ENCODE results near the gene PPM1K.

PPM1K gene

GRCh38 chr4:88219099-88219498, 65.3 kb downstream of the PPM1K start:
- Histone ChIP-seq H3K27me3 (replicated peaks in 2 of 5; ENCODE audit: control insufficient read depth in 4 of 5, insufficient read depth in 5 of 5, low read length in 4 of 5) (no peaks in the 10 kb centered on the region), H3K4me3 (ENCODE audit: control insufficient read depth in 1 of 7, extremely low read depth in 1 of 7, insufficient read depth in 4 of 7, low read depth in 2 of 7, low read length in 6 of 7) (no peak overlapping the region), H3K27ac (ENCODE audit: insufficient read depth in 1 of 2, low read depth in 1 of 2, low read length in 2 of 2, poor library complexity in 1 of 2, severe bottlenecking in 2 of 2) (no peak overlapping the region), H3K9me3 (ENCODE audit: control extremely low read depth in 1 of 5, control insufficient read depth in 4 of 5, insufficient read depth in 2 of 5, low read depth in 1 of 5, low read length in 4 of 5) (peaks cover 0 to 6% (median 0%) of the 10 kb centered on the region in 5 experiments), H3K4me1 (ENCODE audit: control extremely low read depth in 1 of 4, control insufficient read depth in 4 of 4, insufficient read depth in 4 of 4, low read length in 3 of 4) (no peaks in the 10 kb centered on the region), H3K36me3 (ENCODE audit: control insufficient read depth in 4 of 4, insufficient read depth in 4 of 4, low read length in 3 of 4) (no peaks in the 10 kb centered on the region)
- CTCF ChIA-PET: interaction anchor here (0.7 to 15.9 kb wide), 12 partner anchors 9 to 295 kb away, joined by 3 to 228 read pairs (median 4); partner anchors contain the start of genes HERC5, PPM1K and PYURF
- 0% methylated on average over 2 of the region's 5 CpGs for WGBS (ENCODE audit: insufficient coverage)
- POLR2A ChIA-PET: no interaction called here
- DNase-seq: peak; percentile 61 to 83 (median 78)

DNA sequence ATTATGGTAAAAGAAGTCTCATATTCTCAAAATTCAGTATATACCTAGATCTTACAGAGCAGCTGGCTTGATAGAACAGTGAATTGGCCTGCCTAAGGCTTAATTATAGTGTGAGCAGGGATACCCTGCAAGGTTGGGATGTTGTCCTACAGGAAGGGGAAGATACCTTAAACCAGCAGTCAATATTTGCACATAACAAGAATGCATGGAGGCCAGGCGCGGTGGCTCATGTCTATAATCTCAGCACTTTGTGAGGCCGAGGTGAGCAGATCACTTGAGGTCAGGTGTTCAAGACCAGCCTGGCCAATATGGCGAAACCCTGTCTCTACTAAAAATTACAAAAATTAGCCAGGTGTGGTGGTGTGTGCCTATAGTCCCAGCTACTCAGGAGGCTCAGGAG, 67.2 kb downstream of the PPM1K start:
- ChIA-PET POLR2A (no interaction called here), CTCF (interaction anchor here (0.7 to 15.9 kb wide), 6 partner anchors 10 to 296 kb away, joined by 3 to 228 read pairs (median 4); partner anchors contain the start of gene PYURF)
- DNase-seq: no peak
- no peaks in the 10 kb centered on the region for H3K27me3 ChIP-seq (replicated peaks in 2 of 5; ENCODE audit: control insufficient read depth in 4 of 5, insufficient read depth in 5 of 5, low read length in 4 of 5)
- 100% methylated on average over 3 of the region's 4 CpGs for WGBS (ENCODE audit: insufficient coverage)
- H3K4me1 ChIP-seq (ENCODE audit: control extremely low read depth in 1 of 4, control insufficient read depth in 4 of 4, insufficient read depth in 4 of 4, low read length in 3 of 4): peaks cover 0 to 12% (median 5%) of the 10 kb centered on the region in 4 experiments
- no peak overlapping the region for H3K4me3 ChIP-seq (ENCODE audit: control insufficient read depth in 1 of 7, extremely low read depth in 1 of 7, insufficient read depth in 4 of 7, low read depth in 2 of 7, low read length in 6 of 7)
- peaks cover 0 to 6% (median 0%) of the 10 kb centered on the region in 5 experiments for H3K9me3 ChIP-seq (ENCODE audit: control extremely low read depth in 1 of 5, control insufficient read depth in 4 of 5, insufficient read depth in 2 of 5, low read depth in 1 of 5, low read length in 4 of 5)
- no peak overlapping the region for H3K27ac ChIP-seq (ENCODE audit: insufficient read depth in 1 of 2, low read depth in 1 of 2, low read length in 2 of 2, poor library complexity in 1 of 2, severe bottlenecking in 2 of 2)
- no peaks in the 10 kb centered on the region for H3K36me3 ChIP-seq (ENCODE audit: control insufficient read depth in 4 of 4, insufficient read depth in 4 of 4, low read length in 3 of 4)

DNA sequence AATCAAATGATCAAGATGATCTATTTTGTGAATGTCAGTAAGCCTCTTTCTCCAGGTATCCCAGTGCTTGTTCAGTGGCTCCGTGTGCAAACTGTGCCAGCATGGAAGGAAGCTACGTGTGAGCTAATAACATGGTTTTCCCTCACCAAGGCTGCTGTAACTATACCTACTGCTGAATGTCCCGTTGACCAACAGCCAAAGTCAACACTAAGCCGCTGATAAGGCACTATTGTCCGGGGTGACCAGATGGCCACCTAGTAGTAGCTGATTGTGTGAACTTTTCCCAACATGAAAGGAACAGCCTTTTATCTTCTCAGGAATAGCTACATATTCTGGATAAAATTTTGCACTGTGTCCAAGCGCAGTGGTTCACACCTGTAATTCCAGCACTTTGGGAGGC, 68.0 kb downstream of the PPM1K start:
- H3K27ac ChIP-seq (ENCODE audit: insufficient read depth in 1 of 2, low read depth in 1 of 2, low read length in 2 of 2, poor library complexity in 1 of 2, severe bottlenecking in 2 of 2): no peak overlapping the region
- no peak for DNase-seq
- no peaks in the 10 kb centered on the region for H3K27me3 ChIP-seq (replicated peaks in 2 of 5; ENCODE audit: control insufficient read depth in 4 of 5, insufficient read depth in 5 of 5, low read length in 4 of 5)
- CTCF ChIA-PET: interaction anchor here (0.8 to 15.9 kb wide), 5 partner anchors 9 to 297 kb away, joined by 3 to 228 read pairs (median 5); partner anchors contain the start of gene PYURF
- POLR2A ChIA-PET: interaction anchor here (0.5 kb wide), 1 partner anchor 307 kb away, joined by 3 read pairs; the partner anchor contains the start of gene PYURF
- no peak overlapping the region for H3K4me3 ChIP-seq (ENCODE audit: control insufficient read depth in 1 of 7, extremely low read depth in 1 of 7, insufficient read depth in 4 of 7, low read depth in 2 of 7, low read length in 6 of 7)
- WGBS (ENCODE audit: insufficient coverage): 98% methylated on average over 6 of the region's 6 CpGs
- H3K9me3 ChIP-seq (ENCODE audit: control extremely low read depth in 1 of 5, control insufficient read depth in 4 of 5, insufficient read depth in 2 of 5, low read depth in 1 of 5, low read length in 4 of 5): peaks cover 0 to 6% (median 0%) of the 10 kb centered on the region in 5 experiments
- H3K36me3 ChIP-seq (ENCODE audit: control insufficient read depth in 4 of 4, insufficient read depth in 4 of 4, low read length in 3 of 4): no peaks in the 10 kb centered on the region
- H3K4me1 ChIP-seq (ENCODE audit: control extremely low read depth in 1 of 4, control insufficient read depth in 4 of 4, insufficient read depth in 4 of 4, low read length in 3 of 4): peaks cover 0 to 14% (median 7%) of the 10 kb centered on the region in 4 experiments

- Histone ChIP-seq H3K27ac (ENCODE audit: insufficient read depth in 1 of 2, low read depth in 1 of 2, low read length in 2 of 2, poor library complexity in 1 of 2, severe bottlenecking in 2 of 2) (no peak overlapping the region), H3K4me3 (ENCODE audit: control insufficient read depth in 1 of 7, extremely low read depth in 1 of 7, insufficient read depth in 4 of 7, low read depth in 2 of 7, low read length in 6 of 7) (no peak overlapping the region), H3K9me3 (ENCODE audit: control extremely low read depth in 1 of 5, control insufficient read depth in 4 of 5, insufficient read depth in 2 of 5, low read depth in 1 of 5, low read length in 4 of 5) (no peaks in the 10 kb centered on the region), H3K4me1 (ENCODE audit: control extremely low read depth in 1 of 4, control insufficient read depth in 4 of 4, insufficient read depth in 4 of 4, low read length in 3 of 4) (peaks cover 0 to 14% (median 7%) of the 10 kb centered on the region in 4 experiments), H3K36me3 (ENCODE audit: control insufficient read depth in 4 of 4, insufficient read depth in 4 of 4, low read length in 3 of 4) (no peaks in the 10 kb centered on the region), H3K27me3 (replicated peaks in 2 of 5; ENCODE audit: control insufficient read depth in 4 of 5, insufficient read depth in 5 of 5, low read length in 4 of 5) (no peaks in the 10 kb centered on the region)
- ChIA-PET POLR2A (no interaction called here), CTCF (interaction anchor here (1.7 to 15.9 kb wide), 4 partner anchors 8 to 298 kb away, joined by 5 to 228 read pairs (median 88); partner anchors contain the start of gene PYURF)
- DNase-seq: no peak
- WGBS (ENCODE audit: insufficient coverage): 100% methylated on average over 2 of the region's 2 CpGs
These were observed 69.0 kb downstream of the PPM1K start for GRCh38 chr4:88215351-88215750.

GRCh38 chr4:88212253-88212561, 72.2 kb downstream of the PPM1K start:
- WGBS (ENCODE audit: insufficient coverage): 34% methylated on average over 4 of the region's 4 CpGs

DNA sequence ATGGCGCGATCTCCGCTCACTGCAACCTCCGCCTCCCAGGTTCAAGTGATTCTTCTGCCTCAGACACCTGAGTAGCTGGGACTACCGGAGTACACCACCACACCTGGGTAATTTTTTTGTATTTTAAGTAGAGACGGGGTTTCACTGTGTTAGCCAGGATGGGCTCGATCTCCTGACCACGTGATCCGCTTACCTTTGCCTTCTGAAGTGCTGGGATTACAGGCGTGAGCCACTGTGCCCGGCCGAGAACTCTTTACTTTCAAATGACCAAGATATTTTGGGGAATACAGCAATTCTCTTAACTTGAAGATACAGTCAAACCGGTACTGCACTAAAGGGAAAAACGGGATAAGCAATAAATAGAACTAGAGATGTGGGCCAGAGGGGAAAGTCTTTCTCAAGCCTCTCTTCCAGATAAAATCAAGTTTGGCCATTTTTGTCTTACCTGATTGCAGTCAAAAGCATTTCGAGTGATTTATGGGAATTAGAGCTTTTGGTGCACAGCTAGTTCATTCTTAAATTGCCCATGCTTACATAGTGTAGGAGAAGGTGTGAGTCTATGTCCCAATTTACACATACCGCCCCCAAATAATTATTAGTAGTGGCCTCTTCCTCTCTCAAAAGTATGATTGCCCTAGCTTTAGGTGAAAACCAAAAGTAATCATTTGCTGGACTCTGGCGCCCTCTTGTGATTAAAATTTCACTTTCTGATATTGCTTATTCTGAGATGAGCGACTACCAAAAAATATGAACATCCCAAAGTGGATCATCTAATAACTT, 72.7 kb downstream of the PPM1K start:
- Histone ChIP-seq H3K27ac (ENCODE audit: insufficient read depth in 1 of 2, low read depth in 1 of 2, low read length in 2 of 2, poor library complexity in 1 of 2, severe bottlenecking in 2 of 2) (no peak overlapping the region), H3K4me1 (ENCODE audit: control extremely low read depth in 1 of 4, control insufficient read depth in 4 of 4, insufficient read depth in 4 of 4, low read length in 3 of 4) (peaks cover 0 to 30% (median 10%) of the 10 kb centered on the region in 4 experiments), H3K4me3 (ENCODE audit: control insufficient read depth in 1 of 7, extremely low read depth in 1 of 7, insufficient read depth in 4 of 7, low read depth in 2 of 7, low read length in 6 of 7) (no peak overlapping the region), H3K9me3 (ENCODE audit: control extremely low read depth in 1 of 5, control insufficient read depth in 4 of 5, insufficient read depth in 2 of 5, low read depth in 1 of 5, low read length in 4 of 5) (no peaks in the 10 kb centered on the region), H3K27me3 (replicated peaks in 2 of 5; ENCODE audit: control insufficient read depth in 4 of 5, insufficient read depth in 5 of 5, low read length in 4 of 5) (no peaks in the 10 kb centered on the region), H3K36me3 (ENCODE audit: control insufficient read depth in 4 of 4, insufficient read depth in 4 of 4, low read length in 3 of 4) (no peaks in the 10 kb centered on the region)
- WGBS (ENCODE audit: insufficient coverage): 63% methylated on average over 13 of the region's 18 CpGs
- ChIA-PET POLR2A (no interaction called here), CTCF (interaction anchor here (0.7 to 15.9 kb wide), 31 partner anchors 19 to 1288 kb away, joined by 3 to 228 read pairs (median 4); partner anchors contain the start of gene PYURF)
- peak; percentile 61 to 81 (median 72) for DNase-seq

More at GRCh38 chr4:88212253-88212561, 72.2 kb downstream of the PPM1K start:
- Histone ChIP-seq H3K4me3 (ENCODE audit: control insufficient read depth in 1 of 7, extremely low read depth in 1 of 7, insufficient read depth in 4 of 7, low read depth in 2 of 7, low read length in 6 of 7) (peak overlapping the region in 1 of 7 experiments; percentile 12), H3K9me3 (ENCODE audit: control extremely low read depth in 1 of 5, control insufficient read depth in 4 of 5, insufficient read depth in 2 of 5, low read depth in 1 of 5, low read length in 4 of 5) (no peaks in the 10 kb centered on the region), H3K27ac (ENCODE audit: insufficient read depth in 1 of 2, low read depth in 1 of 2, low read length in 2 of 2, poor library complexity in 1 of 2, severe bottlenecking in 2 of 2) (no peak overlapping the region), H3K27me3 (replicated peaks in 2 of 5; ENCODE audit: control insufficient read depth in 4 of 5, insufficient read depth in 5 of 5, low read length in 4 of 5) (no peaks in the 10 kb centered on the region), H3K4me1 (ENCODE audit: control extremely low read depth in 1 of 4, control insufficient read depth in 4 of 4, insufficient read depth in 4 of 4, low read length in 3 of 4) (peaks cover 0 to 24% (median 9%) of the 10 kb centered on the region in 4 experiments), H3K36me3 (ENCODE audit: control insufficient read depth in 4 of 4, insufficient read depth in 4 of 4, low read length in 3 of 4) (no peaks in the 10 kb centered on the region)
- ChIA-PET CTCF (interaction anchor here (0.7 to 15.9 kb wide), 24 partner anchors 19 to 1289 kb away, joined by 3 to 228 read pairs (median 4); partner anchors contain the start of gene PYURF), POLR2A (no interaction called here)
- no peak for DNase-seq

DNA sequence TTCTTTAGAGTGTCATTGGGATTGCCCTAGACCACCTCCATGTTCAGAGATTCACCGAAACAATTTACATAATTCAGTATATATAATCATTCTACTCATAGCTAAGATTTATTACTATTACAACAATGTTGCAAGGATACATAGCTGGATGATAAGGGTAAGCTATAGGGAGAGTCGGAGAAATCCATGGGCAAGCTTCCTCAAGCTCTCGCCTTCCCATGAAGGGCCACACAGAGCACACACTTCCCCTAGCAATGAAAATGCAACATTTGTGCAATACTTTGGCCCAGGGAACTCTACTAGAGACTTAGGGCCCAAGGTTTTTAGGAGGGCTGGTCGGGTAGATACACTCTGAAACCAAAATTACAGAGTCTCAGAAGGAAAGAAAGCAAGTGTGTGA, 76.2 kb downstream of the PPM1K start:
- H3K4me1 ChIP-seq (ENCODE audit: control extremely low read depth in 1 of 4, control insufficient read depth in 4 of 4, insufficient read depth in 4 of 4, low read length in 3 of 4): peaks cover 3 to 46% (median 22%) of the 10 kb centered on the region in 4 experiments
- no peak overlapping the region for H3K4me3 ChIP-seq (ENCODE audit: control insufficient read depth in 1 of 7, extremely low read depth in 1 of 7, insufficient read depth in 4 of 7, low read depth in 2 of 7, low read length in 6 of 7)
- H3K36me3 ChIP-seq (ENCODE audit: control insufficient read depth in 4 of 4, insufficient read depth in 4 of 4, low read length in 3 of 4): no peaks in the 10 kb centered on the region
- no peaks in the 10 kb centered on the region for H3K9me3 ChIP-seq (ENCODE audit: control extremely low read depth in 1 of 5, control insufficient read depth in 4 of 5, insufficient read depth in 2 of 5, low read depth in 1 of 5, low read length in 4 of 5)
- POLR2A ChIA-PET: no interaction called here
- no peaks in the 10 kb centered on the region for H3K27me3 ChIP-seq (replicated peaks in 2 of 5; ENCODE audit: control insufficient read depth in 4 of 5, insufficient read depth in 5 of 5, low read length in 4 of 5)
- H3K27ac ChIP-seq (ENCODE audit: insufficient read depth in 1 of 2, low read depth in 1 of 2, low read length in 2 of 2, poor library complexity in 1 of 2, severe bottlenecking in 2 of 2): no peak overlapping the region
- WGBS (ENCODE audit: insufficient coverage): 67% methylated on average over 1 of the region's 4 CpGs
- no peak for DNase-seq
- CTCF ChIA-PET: interaction anchor here (0.7 to 15.9 kb wide), 8 partner anchors 8 to 305 kb away, joined by 3 to 228 read pairs (median 9); partner anchors contain the start of gene PYURF
